H9 (cell line): Measurements from ENCODE around the gene DEAF1. TPM values are rescaled to one million over a fixed set of nuclear protein-coding genes. Genes with fewer than 3 reads are reported as not detected.

Experiments
- DNase-seq: peaks from one replicate; pipeline ENCODE4 v3.0.0-alpha.2; 2017
- H2AFZ ChIP-seq: one replicate; pipeline ENCODE4 v1.6.1; 2013; ENCODE audit warnings: mild to moderate bottlenecking, low read length, control low read depth, moderate library complexity
- H2AK5ac ChIP-seq: 2 replicates; pipeline ENCODE4 v1.6.1; 2013; ENCODE audit warnings: low read length, control low read depth, mixed read lengths; ENCODE audit not compliant: insufficient read length
- H2BK120ac ChIP-seq: one replicate; pipeline ENCODE4 v1.6.1; 2013; ENCODE audit warnings: low read depth, mild to moderate bottlenecking, low read length, control low read depth, inconsistent platforms; ENCODE audit not compliant: poor library complexity, severe bottlenecking
- H2BK12ac ChIP-seq: 2 replicates; pipeline ENCODE4 v1.6.1; 2013; ENCODE audit warnings: low read length, control low read depth, mixed read lengths, low read depth; ENCODE audit not compliant: insufficient read length
- H2BK15ac ChIP-seq: 2 replicates; pipeline ENCODE4 v1.6.1; 2013; ENCODE audit warnings: low read depth, low read length, control low read depth
- H2BK20ac ChIP-seq: one replicate; pipeline ENCODE4 v1.6.1; 2013; ENCODE audit warnings: low read depth, mild to moderate bottlenecking, low read length, control low read depth, inconsistent platforms; ENCODE audit not compliant: poor library complexity, severe bottlenecking
- H2BK5ac ChIP-seq: 2 replicates; pipeline ENCODE4 v1.6.1; 2013; ENCODE audit warnings: low read length, control low read depth, mixed read lengths; ENCODE audit not compliant: insufficient read length
- H3K14ac ChIP-seq: 2 replicates; pipeline ENCODE4 v1.6.1; 2013; ENCODE audit warnings: low read length, control low read depth; ENCODE audit not compliant: insufficient read depth
- H3K18ac ChIP-seq: 2 replicates; pipeline ENCODE4 v1.6.1; 2013; ENCODE audit warnings: low read depth, mild to moderate bottlenecking, mixed read lengths, low read length, control low read depth; ENCODE audit not compliant: insufficient read length
- H3K23ac ChIP-seq: 2 replicates; pipeline ENCODE4 v1.6.1; 2013; ENCODE audit warnings: low read length, control low read depth, mixed read lengths, low read depth; ENCODE audit not compliant: insufficient read length
- H3K23me2 ChIP-seq: 2 replicates; pipeline ENCODE4 v1.6.1; 2013; ENCODE audit warnings: low read depth, mild to moderate bottlenecking, mixed read lengths, low read length, control low read depth; ENCODE audit not compliant: insufficient read length, poor library complexity, severe bottlenecking
- H3K27ac ChIP-seq: 2 replicates; pipeline ENCODE4 v1.5.1; 2013; ENCODE audit warnings: low read length, control low read depth, mixed read lengths, low read depth; ENCODE audit not compliant: insufficient read length
- H3K27me3 ChIP-seq: 2 replicates; pipeline ENCODE4 v1.6.1; 2013; ENCODE audit warnings: low read length, control low read depth, inconsistent platforms; ENCODE audit not compliant: insufficient read depth
- H3K4ac ChIP-seq: 2 replicates; pipeline ENCODE4 v1.6.1; 2013; ENCODE audit warnings: low read depth, mild to moderate bottlenecking, control low read depth, inconsistent platforms, low read length, moderate library complexity
- H3K4me1 ChIP-seq: 2 replicates; pipeline ENCODE4 v1.6.1; 2013; ENCODE audit warnings: low read length, control low read depth, inconsistent platforms; ENCODE audit not compliant: insufficient read depth
- H3K4me2 ChIP-seq: 2 replicates; pipeline ENCODE4 v1.6.1; 2013; ENCODE audit warnings: low read length, control low read depth, mixed read lengths; ENCODE audit not compliant: insufficient read length, insufficient read depth
- H3K56ac ChIP-seq: 2 replicates; pipeline ENCODE4 v1.6.1; 2013; ENCODE audit warnings: low read depth, mild to moderate bottlenecking, mixed read lengths, low read length, control low read depth; ENCODE audit not compliant: insufficient read length
- H3K79me1 ChIP-seq: 2 replicates; pipeline ENCODE4 v1.6.1; 2013; ENCODE audit warnings: low read depth, mild to moderate bottlenecking, moderate library complexity, low read length, control low read depth, inconsistent platforms; ENCODE audit not compliant: insufficient read depth, poor library complexity, severe bottlenecking
- H3K79me2 ChIP-seq: 2 replicates; pipeline ENCODE4 v1.6.1; 2013; ENCODE audit warnings: low read length, control low read depth, inconsistent platforms; ENCODE audit not compliant: insufficient read depth
- H3K9ac ChIP-seq: 2 replicates; pipeline ENCODE4 v1.6.1; 2013; ENCODE audit warnings: low read length, control low read depth, mixed read lengths; ENCODE audit not compliant: insufficient read length; ENCODE audit errors: extremely low read depth
- H3K9me3 ChIP-seq: one replicate; pipeline ENCODE4 v1.6.1; 2013; ENCODE audit warnings: low read depth, low read length, inconsistent platforms; ENCODE audit not compliant: control insufficient read depth
- H3T11ph ChIP-seq: one replicate; pipeline ENCODE4 v1.6.1; 2013; ENCODE audit warnings: mild to moderate bottlenecking, low read length, control low read depth, inconsistent platforms
- H4K20me1 ChIP-seq: one replicate; pipeline ENCODE4 v1.6.1; 2013; ENCODE audit not compliant: control insufficient read depth, insufficient read length, insufficient read depth
- H4K5ac ChIP-seq: 2 replicates; pipeline ENCODE4 v1.6.1; 2013; ENCODE audit warnings: low read depth, mild to moderate bottlenecking, mixed read lengths, low read length, control low read depth; ENCODE audit not compliant: insufficient read length
- H4K8ac ChIP-seq: replicated peaks from 2 replicates; pipeline ENCODE4 v1.6.1; 2013; ENCODE audit warnings: low read length, control low read depth, mixed read lengths, low read depth; ENCODE audit not compliant: insufficient read length
- H4K91ac ChIP-seq: 2 replicates; pipeline ENCODE4 v1.6.1; 2013; ENCODE audit warnings: low read depth, mild to moderate bottlenecking, moderate library complexity, mixed read lengths, low read length, control low read depth; ENCODE audit not compliant: insufficient read length
- H3K27ac Mint-ChIP-seq, 3 experiments: 2 replicates in 2 of 3; 3 replicates in 1 of 3; pipeline ENCODE4 v1.8.0; 2020 to 2021; ENCODE audit warnings: mixed read lengths in 3 of 3, mild to moderate bottlenecking in 1 of 3, moderate library complexity in 1 of 3
- H3K27me3 Mint-ChIP-seq: 2 replicates; pipeline ENCODE4 v1.8.0; 2021; ENCODE audit warnings: low read depth, mild to moderate bottlenecking, moderate library complexity, mixed read lengths
- H3K36me3 Mint-ChIP-seq, 3 experiments: 2 replicates in 2 of 3; 3 replicates in 1 of 3; pipeline ENCODE4 v1.8.0; 2020 to 2021; ENCODE audit warnings: low read depth in 3 of 3, mixed read lengths in 3 of 3; ENCODE audit not compliant: insufficient read depth in 1 of 3
- H3K4me1 Mint-ChIP-seq, 2 experiments: 2 replicates each; pipeline ENCODE4 v1.8.0; 2020; ENCODE audit warnings: mixed read lengths in 2 of 2
- H3K4me3 Mint-ChIP-seq, 2 experiments: 2 replicates in 1 of 2; 3 replicates in 1 of 2; pipeline ENCODE4 v1.8.0; 2020 to 2021; ENCODE audit warnings: mild to moderate bottlenecking in 2 of 2, mixed read lengths in 2 of 2, moderate library complexity in 1 of 2
- H3K9me3 Mint-ChIP-seq, 2 experiments: 2 replicates in 1 of 2; 3 replicates in 1 of 2; pipeline ENCODE4 v1.8.0; 2020; ENCODE audit warnings: mild to moderate bottlenecking in 2 of 2, mixed read lengths in 2 of 2, moderate library complexity in 1 of 2
- WGBS: extraction: QIAGEN DNeasy Blood & Tissue Kit; methylation state at CpG from one replicate; pipeline ENCODE4 v1.1.7; 2013; ENCODE audit warnings: missing lambda C conversion rate, low lambda C conversion rate, mixed read lengths; ENCODE audit not compliant: insufficient read length; ENCODE audit errors: extremely low coverage; 5-methylcytosine and 5-hydroxymethylcytosine counted together
- total RNA-seq: library from RNA; stranded (reverse); gene quantifications from 2 replicates; pipeline ENCODE4 v1.2.1, GENCODE V29; 2021
- TF ChIP-seq, protein P1 (sequence below): fragments of 200-600 bp; sonication (generic); conservative IDR thresholded peaks from 3 replicates; pipeline ENCODE4 v1.8.0; 2021; ENCODE audit warnings: antibody characterized with exemption, mild to moderate bottlenecking

The DEAF1 gene
- total RNA-seq, 1 experiment from 2014 or later = 67.3 TPM

DNA sequence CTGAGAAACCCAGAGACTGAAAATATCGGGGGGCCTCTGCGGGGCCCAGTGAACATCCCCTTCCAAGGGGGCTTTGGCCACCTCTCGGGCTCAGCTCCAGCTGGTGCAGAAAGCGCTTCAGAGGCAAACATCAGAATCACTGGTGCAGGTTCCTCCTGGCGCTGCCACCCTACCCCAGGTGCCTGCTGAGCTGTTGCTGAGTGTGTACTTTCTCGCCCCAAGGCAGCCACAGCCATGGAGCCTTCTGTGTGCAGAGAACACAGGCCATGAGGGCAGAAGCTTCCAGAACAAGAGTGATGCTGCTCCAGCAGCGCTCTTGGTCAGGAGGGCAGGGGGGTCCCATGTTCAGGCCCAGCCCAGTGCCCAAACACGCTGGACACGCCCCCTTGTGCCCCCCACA lies 51.7 kb downstream of the DEAF1 start:
- TF ChIP-seq, protein P1, sequence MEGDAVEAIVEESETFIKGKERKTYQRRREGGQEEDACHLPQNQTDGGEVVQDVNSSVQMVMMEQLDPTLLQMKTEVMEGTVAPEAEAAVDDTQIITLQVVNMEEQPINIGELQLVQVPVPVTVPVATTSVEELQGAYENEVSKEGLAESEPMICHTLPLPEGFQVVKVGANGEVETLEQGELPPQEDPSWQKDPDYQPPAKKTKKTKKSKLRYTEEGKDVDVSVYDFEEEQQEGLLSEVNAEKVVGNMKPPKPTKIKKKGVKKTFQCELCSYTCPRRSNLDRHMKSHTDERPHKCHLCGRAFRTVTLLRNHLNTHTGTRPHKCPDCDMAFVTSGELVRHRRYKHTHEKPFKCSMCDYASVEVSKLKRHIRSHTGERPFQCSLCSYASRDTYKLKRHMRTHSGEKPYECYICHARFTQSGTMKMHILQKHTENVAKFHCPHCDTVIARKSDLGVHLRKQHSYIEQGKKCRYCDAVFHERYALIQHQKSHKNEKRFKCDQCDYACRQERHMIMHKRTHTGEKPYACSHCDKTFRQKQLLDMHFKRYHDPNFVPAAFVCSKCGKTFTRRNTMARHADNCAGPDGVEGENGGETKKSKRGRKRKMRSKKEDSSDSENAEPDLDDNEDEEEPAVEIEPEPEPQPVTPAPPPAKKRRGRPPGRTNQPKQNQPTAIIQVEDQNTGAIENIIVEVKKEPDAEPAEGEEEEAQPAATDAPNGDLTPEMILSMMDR = no peak
- no peaks in the 10 kb centered on the region for H3K79me1 ChIP-seq

More for the DNA sequence above, 51.7 kb downstream of the DEAF1 start:
- Histone ChIP-seq H4K5ac (no peak overlapping the region), H4K8ac (no peak overlapping the region), H2BK15ac (no peak overlapping the region), H2AFZ (no peak overlapping the region), H2AK5ac (no peak overlapping the region), H4K91ac (no peak overlapping the region), H3K79me2 (no peaks in the 10 kb centered on the region), H3T11ph (no peak overlapping the region), H3K18ac (no peak overlapping the region), H3K56ac (no peak overlapping the region), H3K14ac (no peak overlapping the region), H3K9ac (no peak overlapping the region), H3K9me3 (no peaks in the 10 kb centered on the region), H2BK12ac (no peak overlapping the region), H3K27me3 (peaks cover 7% of the 10 kb centered on the region; the same call in 1 of the 2 replicates), H3K23ac (no peak overlapping the region), H3K4ac (no peak overlapping the region), H2BK20ac (no peak overlapping the region), H3K4me2 (no peak overlapping the region), H3K4me1 (no peaks in the 10 kb centered on the region; the same call in 1 of the 2 replicates), H4K20me1 (no peaks in the 10 kb centered on the region), H3K27ac (no peak overlapping the region), H2BK120ac (no peak overlapping the region), H2BK5ac (no peak overlapping the region), H3K23me2 (peaks cover 9% of the 10 kb centered on the region)
- Mint-ChIP-seq H3K27ac (no peak overlapping the region), H3K4me3 (no peak overlapping the region), H3K27me3 (peaks cover 13% of the 10 kb centered on the region), H3K9me3 (no peaks in the 10 kb centered on the region; a peak in 1 of 5 replicates), H3K4me1 (peaks cover 9 to 14% of the 10 kb centered on the region in 2 experiments), H3K36me3 (peaks cover 4 to 34% (median 16%) of the 10 kb centered on the region in 3 experiments; a peak in 6 of 7 replicates)
- no CpG with 5 or more reads among the region's 9 CpGs for WGBS
- DNase-seq = no peak
